PFSK-1 (cell line): ENCODE results near the gene MKLN1.

Source experiments
- FOXP2 ChIP-seq: optimal IDR thresholded peaks from 2 replicates; pipeline ENCODE3; 2011; ENCODE audit warnings: borderline replicate concordance, control low read depth, inconsistent platforms; ENCODE audit not compliant: insufficient read depth; ENCODE audit errors: extremely low read length, extremely low read depth
- POLR2AphosphoS5 ChIP-seq: IDR thresholded peaks from 2 replicates; pipeline ENCODE4 v1.6.1; 2012; ENCODE audit warnings: low read depth, mild to moderate bottlenecking, control low read depth, low read length, moderate library complexity
- REST ChIP-seq, 2 experiments: IDR thresholded peaks; 2 replicates each; pipeline versions ENCODE4 v1.6.1 to v1.8.0; 2011 to 2012; ENCODE audit warnings: low read depth in 2 of 2, low read length in 2 of 2, control low read depth in 1 of 2, inconsistent platforms in 1 of 2, mild to moderate bottlenecking in 1 of 2, moderate library complexity in 1 of 2; ENCODE audit not compliant: insufficient read depth in 1 of 2
- SIN3A ChIP-seq: IDR thresholded peaks from 2 replicates; pipeline ENCODE4 v1.6.1; 2012; ENCODE audit warnings: mild to moderate bottlenecking, low read length, moderate library complexity, borderline replicate concordance; ENCODE audit not compliant: insufficient read depth
- TAF1 ChIP-seq: IDR thresholded peaks from 2 replicates; pipeline ENCODE4 v1.6.1; 2012; ENCODE audit warnings: low read length, control low read depth, borderline replicate concordance; ENCODE audit not compliant: insufficient read depth

The MKLN1 gene

DNA sequence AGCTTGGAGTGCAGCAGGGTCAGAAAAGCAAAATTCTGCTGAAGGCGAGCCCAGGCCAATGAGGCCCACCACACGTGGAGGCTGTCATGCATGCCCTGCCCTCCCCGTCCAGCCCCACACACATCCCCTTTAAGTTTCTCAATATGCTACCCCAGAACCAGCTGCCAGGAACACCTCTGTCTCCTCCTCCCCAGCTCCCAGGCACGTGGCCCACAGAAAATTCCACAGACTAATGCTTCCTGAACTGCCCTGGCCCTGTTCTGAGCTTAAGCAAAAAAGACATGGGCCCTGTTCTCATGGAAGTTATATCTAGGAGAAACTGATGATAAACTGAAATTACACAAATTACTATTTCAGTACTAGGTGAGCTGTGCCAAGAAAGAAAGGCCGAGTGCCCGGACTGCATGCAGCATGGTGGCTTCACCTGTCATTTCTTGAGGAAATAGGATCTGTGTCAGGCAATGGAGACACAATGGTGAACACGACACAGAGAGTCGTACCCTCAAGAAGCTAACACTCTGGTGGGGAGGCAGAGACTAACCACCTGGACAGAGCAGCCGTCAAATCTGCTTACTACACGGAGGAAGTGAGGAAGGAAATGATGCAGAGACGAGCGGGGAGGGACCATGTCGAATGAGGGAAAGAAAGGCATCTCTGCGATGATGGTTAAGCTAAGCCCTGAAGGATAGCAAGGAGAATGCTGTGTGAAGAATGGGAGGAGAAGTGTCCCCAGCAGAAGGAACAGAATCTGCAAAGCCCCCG, 184.3 kb downstream of the MKLN1 start:
- TF ChIP-seq SIN3A (no peak), FOXP2 (no peak), REST (IDR thresholded peaks at IDR 0.05; ENCODE audit: insufficient read depth in 1 of 2, low read depth in 2 of 2, low read length in 2 of 2) (no peak), POLR2AphosphoS5 (no peak), TAF1 (no peak)

GRCh38 chr7:131513245-131514061, 185.8 kb downstream of the MKLN1 start:
- TF ChIP-seq POLR2AphosphoS5 (no peak), FOXP2 (peak; percentile 94)

GRCh38 chr7:131517218-131517923, 189.7 kb downstream of the MKLN1 start:
- TF ChIP-seq FOXP2 (no peak), REST (IDR thresholded peaks at IDR 0.05; ENCODE audit: insufficient read depth in 1 of 2, low read depth in 2 of 2, low read length in 2 of 2) (no peak), TAF1 (no peak), POLR2AphosphoS5 (no peak), SIN3A (no peak)

GRCh38 chr7:131518626-131519025, 190.9 kb downstream of the MKLN1 start:
- TF ChIP-seq SIN3A (no peak), TAF1 (no peak), POLR2AphosphoS5 (no peak), FOXP2 (no peak)

GRCh38 chr7:131521651-131522163, 194.0 kb downstream of the MKLN1 start:
- TF ChIP-seq SIN3A (no peak), FOXP2 (no peak), REST (IDR thresholded peaks at IDR 0.05; ENCODE audit: insufficient read depth in 1 of 2, low read depth in 2 of 2, low read length in 2 of 2) (no peak), POLR2AphosphoS5 (no peak), TAF1 (no peak)

DNA sequence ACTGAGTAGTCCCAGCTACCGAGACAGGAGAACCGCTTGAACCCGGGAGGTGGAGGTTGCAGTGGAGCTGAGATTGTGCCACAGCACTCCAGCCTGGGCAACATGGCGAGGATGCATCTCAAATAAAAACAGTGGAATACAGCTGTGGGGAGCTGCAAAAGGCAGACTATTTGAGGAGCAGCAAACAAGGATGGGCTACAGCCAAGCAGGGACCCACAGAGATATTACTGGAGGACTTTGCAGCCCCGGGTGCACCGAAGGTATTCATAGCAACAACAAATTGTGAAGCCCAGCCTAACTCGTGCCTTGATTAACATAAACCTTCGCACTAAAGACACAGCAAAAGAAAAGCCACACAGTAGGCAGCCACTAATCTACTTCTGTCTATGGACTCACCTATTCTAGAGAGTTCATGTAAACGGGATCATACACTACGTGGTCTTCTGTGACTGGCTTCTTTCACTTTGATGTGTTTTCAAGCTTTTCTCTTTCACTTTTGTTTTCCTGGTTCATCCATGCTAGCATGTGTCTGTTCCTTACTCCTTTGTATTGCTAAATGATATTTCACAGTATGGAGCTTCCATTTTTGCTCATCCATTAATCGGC, 194.8 kb downstream of the MKLN1 start:
- TF ChIP-seq REST (IDR thresholded peaks at IDR 0.05; ENCODE audit: insufficient read depth in 1 of 2, low read depth in 2 of 2, low read length in 2 of 2) = no peak
- no peak for TF ChIP-seq SIN3A
- TF ChIP-seq FOXP2 = no peak
- no peak for TF ChIP-seq TAF1
- TF ChIP-seq POLR2AphosphoS5 = no peak
